ENCODE measurements around the gene PARP9.

GRCh38 chr3:122562923-122563716, 980 bp downstream of the PARP9 start:
- TF ChIP-seq POLR2AphosphoS5 (IDR thresholded peaks at IDR 0.05) (no peak), CTCF (IDR thresholded peaks at IDR 0.05) (no peak), POLR2A (IDR thresholded peaks at IDR 0.05) (no peak)
